NCI-H1436 treated with DMSO at 0.1 percent for 48 hours (cell line): Measurements from ENCODE around the gene CDK19.
"Not testable (repeated sequence)": the region's sequence is repeated elsewhere in the genome, so short reads cannot be mapped to it uniquely, and the experiment has no call there.

ENCODE experiments used
- DNase-seq: peaks from one replicate; lab custom pipeline; 2025; lab: John Stamatoyannopoulos, UW

Gene CDK19

DNA sequence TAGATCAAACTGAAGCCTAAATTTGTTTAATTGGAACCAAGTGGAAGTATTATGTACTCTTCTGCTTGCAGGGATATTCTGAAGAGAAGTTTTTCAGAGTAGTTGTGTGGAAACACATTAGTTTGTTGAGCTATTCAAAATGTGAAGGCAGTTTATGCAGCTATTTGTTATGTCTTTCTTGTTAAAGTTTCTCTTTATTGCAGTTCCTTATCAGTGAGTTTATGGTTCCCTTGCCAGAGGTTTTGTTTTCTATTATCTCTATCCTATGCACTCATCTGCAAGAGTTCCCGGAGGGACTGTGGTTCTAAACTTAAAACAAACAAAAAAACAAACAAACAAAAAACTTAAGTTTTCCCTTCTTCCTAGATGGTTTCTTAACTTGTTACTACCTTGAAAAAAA lies 195.2 kb downstream of the CDK19 start:
- DNase-seq, result no peak

DNA sequence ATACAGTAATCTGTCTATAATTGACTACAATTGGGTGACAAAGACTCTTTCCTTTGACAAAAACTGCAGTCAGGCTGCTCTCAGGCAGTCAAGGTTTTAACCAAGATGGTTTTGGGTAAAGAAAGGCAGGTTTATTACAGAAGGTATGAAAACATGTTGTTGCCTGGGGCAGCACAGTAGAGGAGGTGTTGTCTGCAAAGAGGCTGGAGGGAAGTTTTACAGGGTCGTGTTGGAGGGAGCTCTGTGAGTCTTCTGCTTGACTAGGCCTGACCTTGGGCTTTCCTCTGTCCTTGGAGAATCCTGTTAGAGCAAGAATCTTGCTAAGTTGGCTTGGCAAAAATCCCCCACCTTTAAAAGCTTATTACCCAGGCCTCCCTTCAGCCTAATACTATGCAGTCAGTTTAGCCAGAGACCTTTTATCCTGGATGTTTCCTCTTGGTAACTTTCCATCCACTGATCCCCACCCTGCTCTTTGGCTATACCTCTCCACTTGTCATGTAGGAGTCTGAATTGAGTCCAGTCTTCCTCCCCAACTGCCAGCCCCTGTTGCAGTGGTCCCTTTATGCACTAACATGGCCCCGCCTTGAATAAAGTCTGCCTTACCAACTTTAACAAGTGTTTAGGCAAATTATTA lies 195.9 kb downstream of the CDK19 start:
- no peak for DNase-seq

DNA sequence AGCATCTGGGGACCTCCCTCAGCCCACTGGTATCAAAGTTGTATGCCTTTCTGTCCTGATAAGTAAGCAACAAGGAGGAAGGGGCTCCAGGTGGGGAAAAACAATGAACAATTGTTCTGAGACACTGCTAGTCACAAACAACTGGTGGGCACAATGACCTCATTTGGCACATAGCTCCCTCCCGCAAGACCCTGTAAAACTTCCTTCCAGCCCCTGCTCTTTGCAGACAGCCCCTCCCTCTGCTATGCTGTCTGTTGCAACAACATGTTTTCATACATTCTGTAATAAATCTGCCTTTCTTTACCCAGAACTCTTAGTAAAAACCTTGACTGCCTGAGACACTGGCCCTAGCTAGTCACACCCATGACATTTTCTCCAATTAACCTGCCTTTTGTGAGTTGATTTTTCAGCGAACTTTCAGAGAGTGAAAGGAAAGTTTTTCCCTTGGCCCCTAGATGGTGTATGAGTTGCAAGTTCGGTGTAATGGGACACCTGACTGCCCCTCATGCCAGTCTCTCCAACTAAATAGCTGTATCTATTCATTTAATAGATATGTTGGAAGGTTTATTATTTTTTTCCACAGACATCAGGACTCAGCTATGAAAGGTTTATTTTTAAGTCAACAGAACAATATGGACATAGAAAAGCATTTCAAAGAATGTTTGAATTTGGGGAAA lies 196.5 kb downstream of the CDK19 start:
- no peak for DNase-seq

DNA sequence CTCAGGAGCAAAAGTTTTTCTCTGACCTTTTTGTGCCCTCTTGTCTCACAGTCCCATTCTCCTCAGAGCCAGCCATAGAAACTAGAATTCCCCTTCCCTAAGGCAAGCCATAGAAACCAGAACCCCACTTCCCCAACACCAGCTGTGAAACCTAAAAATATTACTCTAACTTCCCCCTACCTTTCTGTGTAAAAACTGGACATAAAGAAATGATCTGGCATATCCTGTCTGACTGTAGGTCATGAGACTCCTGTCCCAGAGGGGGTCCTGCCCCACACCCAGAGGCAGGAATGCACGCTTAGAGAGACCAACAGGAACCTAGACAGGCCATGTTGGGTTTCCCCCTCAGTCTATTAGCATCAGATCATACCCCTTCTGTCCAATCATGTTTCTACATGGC lies 198.2 kb downstream of the CDK19 start:
- no peak for DNase-seq

DNA sequence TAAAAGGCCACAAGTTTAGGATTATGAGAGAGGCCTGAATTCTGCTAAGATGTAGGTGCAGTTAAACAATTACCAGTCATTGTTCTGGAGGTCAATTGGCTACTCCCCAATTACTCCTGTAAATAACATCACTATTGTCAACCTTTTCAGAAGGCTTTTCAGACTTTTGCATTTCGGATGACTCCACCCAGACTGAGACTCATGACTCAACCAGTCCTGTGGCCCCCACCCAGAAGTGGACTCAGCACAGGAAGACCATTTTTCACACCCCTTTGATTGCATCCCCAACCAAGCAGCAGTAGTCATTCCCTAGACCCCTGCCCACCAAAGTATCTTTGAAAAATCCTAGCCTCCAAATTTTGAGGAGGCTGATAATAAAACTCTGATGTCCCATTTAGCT lies 199.5 kb downstream of the CDK19 start:
- DNase-seq, result no peak

DNA sequence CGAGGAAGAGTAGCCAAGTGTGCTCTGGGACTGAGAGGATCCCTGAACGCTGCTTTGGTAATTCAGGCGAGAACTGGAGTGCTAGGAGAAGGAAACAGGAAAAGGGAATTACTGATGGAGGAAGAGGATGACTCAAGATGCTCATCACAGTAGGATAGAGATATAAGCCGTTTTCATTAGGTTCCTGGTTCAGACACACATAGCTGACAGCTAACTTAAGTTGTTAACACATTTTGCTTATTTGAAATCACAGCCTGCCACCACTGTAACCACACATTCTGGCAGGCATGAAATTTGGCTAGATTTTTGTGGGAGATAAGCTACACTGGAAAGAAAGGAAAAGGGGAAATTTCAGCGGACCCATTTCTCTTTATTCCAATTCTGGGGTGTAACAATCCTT lies 200.7 kb downstream of the CDK19 start:
- DNase-seq, result no peak

DNA sequence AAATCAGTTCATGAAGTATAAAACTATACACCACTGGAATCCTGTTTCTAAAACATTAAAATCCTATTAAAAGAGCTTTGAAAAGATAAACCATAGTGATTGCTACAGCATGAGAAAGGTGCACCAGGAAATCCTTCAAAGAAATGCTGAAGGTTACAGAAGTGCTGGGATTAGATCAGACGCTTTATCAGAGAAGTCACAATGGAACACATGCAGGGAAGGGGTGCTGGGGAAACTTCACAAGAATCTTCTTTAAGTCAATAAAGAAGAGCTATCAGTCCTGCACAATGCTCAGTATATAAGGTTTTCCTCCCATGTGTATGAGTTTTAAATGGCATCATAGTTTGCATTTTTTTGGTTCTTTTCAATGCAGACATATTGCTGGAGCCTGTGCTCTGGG lies 201.2 kb downstream of the CDK19 start:
- DNase-seq, result no peak

DNA sequence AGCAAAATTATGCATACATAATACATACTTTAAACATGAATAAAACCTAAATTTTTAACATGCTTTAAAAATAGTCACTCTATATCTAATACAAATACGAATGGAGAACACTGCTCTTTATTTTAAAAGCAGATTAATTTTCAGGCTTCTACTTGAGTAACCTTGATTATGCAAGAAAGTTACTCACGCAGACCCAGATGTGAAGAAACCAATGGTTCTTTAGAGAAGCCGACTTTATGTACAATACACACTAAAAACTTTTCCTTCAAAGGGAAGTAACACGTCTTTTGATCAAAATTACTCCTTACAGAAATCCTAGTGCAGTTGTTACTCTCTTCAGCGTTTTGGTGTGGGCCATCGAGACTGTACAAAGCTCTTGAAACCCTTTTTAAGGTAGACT lies 201.9 kb downstream of the CDK19 start:
- DNase-seq, result no peak

DNA sequence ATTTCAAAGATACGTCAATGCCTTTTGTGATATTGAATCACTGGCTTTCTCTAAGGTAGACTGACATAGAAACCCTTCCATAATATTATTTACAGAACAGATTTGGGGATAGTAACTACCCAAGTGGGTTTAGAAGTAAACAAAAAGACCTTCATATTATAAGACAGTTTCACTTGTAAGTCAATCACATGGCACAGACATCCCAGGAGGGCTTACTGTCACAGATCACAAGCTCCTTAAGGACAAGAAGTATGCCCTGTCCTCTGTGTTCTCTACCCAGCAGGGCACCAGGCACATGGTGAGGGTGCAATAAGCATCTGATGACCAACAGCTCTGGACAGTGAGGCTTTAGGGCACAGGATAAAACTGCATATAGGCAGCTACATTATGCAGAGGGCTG lies 203.0 kb downstream of the CDK19 start:
- no peak for DNase-seq

DNA sequence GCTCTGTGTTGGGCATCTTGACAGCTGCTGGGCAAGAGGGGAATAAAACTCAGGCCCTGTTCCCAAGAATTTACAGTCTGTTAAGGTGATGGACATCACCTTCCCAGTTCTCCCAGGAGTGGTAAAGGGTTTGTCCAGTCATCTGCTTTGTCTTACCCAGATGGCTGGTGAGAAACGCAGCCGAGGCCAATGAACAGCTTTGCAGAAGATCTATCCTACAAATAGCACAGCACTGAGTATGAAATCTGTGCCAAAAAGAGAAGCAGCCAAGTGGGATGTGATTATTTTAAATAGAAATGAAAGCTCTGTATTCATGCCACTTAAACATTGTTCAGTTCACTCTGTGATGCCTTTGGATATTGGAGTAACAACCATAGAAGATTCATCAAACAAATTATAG lies 206.2 kb downstream of the CDK19 start:
- no peak for DNase-seq

DNA sequence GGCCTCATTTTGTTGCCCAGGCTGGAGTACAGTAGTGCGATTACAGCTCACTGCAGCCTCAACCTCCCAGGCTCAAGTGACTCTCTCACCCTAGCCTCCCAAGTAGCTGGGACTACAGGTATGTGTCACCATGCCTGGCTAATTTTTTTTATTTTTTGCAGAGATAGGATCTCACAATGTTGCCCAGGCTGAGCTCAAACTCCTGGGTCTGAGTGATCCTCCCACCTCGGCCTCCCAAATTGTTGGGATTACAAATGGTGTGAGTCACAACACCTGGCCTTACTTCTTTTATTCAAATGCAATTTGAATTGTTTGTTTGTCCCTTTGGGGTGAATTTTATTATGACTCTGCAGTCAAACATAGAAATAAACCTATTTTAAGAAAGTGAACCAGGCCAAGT lies 207.1 kb downstream of the CDK19 start:
- no peak for DNase-seq

DNA sequence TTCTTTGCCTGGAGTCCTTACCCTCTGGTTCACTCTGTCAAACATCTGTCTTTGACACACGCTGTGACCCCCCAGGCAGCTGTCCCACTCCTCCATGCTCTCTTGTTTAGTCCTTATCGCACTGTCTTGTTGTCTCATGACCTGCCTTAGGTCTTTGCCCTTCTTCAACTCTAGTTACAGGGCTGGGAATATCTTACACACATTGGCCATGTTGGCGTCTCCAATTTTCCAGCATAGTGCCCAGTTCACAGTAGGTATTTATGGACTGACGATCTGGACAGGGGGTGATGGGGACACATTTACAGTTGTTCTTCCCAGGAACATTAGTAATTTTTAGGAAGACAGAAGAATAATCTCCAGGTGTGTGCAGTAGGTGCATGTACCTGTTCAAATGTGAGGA lies 209.1 kb downstream of the CDK19 start:
- no peak for DNase-seq

DNA sequence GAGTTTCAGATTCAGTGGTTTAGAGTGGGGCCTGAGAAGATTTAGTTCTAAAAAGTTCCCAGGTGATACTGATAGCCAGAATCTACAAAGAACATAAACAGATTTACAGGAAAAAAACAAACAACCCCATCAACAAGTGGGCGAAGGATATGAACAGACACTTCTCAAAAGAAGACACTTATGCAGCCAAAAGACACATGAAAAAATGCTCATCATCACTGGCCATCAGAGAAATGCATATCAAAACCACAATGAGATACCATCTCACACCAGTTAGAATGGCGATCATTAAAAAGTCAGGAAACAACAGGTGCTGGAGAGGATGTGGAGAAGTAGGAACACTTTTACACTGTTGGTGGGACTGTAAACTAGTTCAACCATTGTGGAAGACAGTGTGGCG lies 214.6 kb downstream of the CDK19 start:
- not testable (repeated sequence) for DNase-seq

DNA sequence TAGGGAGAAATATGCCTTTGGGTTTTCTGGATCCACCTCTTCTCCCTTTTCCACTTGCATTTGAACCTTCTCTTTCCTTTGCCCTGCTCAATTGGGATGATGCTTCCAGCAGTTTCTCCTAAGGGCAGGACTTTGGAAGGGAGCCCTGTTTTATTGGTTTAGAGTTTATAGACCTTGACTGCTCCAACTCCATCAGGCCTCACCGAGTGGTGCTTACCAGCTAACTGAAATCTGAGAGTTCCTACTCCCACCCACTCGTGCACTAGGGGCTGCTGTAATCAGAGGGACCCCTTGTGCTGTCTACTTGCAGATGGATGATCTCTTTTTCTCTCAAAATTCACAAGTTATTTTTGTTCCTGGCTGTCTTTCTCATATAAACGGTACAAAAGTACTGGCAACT lies 217.5 kb downstream of the CDK19 start:
- DNase-seq, result no peak

DNA sequence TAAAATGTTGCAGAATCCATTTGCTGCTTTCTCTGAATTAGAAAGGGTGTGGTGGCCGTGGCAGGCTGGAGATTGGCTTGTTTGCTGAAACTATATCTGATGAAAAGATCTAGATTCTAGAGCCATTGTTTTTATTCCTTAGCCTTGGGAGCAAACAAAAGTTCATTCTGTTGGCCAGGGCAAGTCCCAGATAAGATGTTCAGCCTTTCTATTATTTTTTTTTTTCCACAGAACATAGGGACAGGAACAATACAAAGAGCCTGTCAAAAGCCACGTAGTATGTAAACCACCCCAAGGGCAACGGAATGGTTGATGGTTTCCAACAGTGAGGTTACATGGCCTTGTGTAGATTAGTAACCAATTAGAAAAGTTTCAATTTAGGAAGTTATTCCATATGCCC lies 218.9 kb downstream of the CDK19 start:
- no peak for DNase-seq

DNA sequence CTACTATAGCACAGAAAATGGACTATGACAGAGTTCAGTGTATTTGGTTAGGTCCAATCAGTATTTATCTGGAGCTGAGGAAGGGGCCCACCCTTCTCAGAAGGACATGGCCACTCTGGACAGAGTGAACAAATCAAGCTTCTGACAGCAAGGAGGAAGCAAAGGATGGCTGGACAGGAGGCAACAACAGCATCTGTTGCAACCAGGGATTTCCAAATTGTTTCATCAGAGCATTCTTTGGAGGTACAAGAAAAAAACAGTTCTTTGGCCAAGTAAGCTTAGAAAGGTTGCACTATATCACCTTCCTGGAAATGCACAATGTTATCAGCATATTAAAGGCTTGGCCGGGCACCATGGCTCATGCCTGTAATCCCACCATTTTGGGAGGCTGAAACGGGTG lies 220.2 kb downstream of the CDK19 start:
- no peak for DNase-seq

DNA sequence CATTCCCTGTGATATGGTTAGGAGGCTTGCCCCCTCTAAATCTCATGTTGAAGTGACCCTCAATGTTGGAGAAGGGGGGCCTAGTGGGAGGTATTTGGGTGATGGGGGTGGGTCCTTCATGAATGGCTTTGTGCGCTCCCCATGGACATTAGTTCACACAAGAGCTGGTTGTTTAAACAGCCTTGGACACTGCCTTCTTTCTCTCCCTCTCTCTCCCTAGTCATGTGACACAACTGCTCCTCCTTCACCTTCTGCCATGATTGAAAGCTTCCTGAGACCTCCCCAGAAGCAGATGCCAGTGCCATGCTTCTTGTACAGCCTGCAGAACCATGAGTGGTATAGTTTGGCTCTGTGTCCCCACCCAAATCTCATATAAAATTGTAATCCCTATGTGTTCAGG lies 221.6 kb downstream of the CDK19 start:
- no peak for DNase-seq

DNA sequence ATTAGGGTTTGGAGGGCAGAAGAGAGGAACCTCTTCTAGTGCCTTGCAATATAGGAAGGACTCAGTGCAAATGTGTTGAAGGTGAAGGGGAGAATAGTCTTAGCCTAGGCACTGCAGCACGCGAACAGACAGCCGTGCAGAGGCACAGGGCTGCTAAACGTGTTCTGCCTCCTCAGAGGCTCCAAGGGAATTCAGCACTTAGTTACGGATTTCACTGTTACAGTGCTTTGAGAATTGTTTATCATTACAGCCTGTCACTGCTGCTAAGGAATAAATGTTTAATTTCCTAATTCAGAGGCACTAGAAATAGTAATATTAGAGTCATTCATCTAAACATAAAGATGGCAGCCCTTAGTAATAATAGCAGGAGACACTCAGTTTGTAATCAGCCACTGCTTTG lies 222.5 kb downstream of the CDK19 start:
- no peak for DNase-seq

DNA sequence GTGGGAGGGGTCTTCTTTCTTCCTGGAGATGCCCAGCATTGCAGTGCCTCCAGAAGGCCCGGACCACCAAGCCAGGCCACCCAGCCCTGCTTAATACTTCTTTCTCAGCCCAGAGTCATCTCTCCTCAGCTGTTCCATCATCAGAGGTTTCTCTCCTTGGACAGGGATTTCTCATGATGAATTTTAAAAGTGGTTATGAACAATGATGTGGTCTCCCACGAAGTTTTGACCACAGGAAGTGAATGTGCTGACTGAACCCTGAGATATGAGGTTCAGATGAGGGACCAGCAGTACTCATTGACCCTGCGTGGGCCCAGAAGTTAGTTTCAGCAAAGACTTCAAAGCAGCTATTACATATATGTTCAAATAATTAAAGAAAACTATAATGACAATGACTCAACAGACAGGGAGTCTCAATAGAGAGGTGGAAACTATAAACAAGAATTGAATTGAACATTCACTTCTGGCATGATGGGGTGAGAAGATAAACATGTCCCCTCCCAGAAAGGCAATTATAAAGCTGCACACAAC lies 224.4 kb downstream of the CDK19 start:
- no peak for DNase-seq

DNA sequence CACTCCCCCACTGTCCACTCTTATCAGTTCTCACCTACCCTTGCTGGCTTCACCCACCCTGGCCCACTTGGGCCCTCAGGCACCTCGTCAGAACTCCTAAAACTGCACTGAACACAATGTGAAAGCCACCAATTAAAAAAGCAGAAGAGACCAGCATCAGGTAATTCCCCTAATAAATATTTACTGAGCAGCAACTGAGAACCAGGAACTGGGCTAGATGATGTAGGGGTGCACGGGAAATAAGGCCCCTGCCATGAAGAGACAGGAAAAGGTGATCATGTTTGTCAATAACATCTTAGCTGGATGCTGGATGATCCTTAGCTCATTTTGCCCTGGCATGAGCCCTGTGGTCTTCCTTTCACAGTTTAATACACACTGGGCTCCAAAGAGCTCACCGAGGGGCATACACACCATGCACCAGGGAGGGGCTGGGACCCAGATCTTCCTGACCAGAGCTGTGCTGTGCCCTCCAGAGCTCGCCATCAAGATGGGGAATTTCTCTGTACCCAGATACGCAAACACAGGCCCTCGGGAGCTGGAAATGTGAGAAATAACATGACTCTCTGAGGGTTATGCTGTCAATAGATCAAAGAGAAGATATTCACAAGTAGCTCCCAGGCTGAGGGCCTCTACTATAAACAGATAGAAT lies 225.3 kb downstream of the CDK19 start:
- no peak for DNase-seq

DNA sequence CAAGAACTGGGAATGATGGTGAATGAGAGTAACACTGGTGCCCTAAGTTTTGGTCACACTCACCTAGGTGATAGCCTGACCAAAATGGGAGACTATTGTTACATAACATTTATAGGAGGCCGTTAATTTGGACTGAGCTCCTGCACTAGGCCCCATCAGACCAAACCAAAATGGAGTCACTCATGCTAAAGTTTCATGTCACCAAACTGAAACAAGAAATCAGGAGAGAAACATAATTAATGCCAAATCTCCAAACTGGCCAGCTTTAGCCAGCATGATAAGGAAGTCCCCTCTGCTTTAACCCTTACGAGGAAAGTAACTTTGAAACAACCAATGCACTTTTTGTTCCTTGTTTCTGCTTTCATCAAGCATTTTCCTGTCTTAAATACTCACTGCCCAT lies 227.9 kb downstream of the CDK19 start:
- no peak for DNase-seq

DNA sequence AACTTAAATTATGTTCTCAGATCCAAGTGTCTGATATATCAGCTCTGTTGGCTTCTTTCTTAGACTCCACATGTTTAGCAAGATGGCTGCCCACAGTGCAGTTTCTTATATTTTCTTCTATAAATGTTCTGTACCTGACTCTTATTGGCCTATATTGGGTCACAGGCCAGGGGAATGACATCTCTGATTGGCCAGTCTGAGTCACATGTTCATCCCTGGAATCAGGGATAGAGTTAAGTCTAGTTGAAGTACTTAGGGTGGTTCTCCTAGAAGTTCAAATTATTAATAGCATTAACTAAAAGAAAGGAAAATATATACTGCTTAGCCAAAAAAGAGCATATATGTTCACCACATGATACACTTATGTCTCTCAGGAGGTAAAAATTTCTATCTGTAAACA lies 233.6 kb downstream of the CDK19 start:
- no peak for DNase-seq

DNA sequence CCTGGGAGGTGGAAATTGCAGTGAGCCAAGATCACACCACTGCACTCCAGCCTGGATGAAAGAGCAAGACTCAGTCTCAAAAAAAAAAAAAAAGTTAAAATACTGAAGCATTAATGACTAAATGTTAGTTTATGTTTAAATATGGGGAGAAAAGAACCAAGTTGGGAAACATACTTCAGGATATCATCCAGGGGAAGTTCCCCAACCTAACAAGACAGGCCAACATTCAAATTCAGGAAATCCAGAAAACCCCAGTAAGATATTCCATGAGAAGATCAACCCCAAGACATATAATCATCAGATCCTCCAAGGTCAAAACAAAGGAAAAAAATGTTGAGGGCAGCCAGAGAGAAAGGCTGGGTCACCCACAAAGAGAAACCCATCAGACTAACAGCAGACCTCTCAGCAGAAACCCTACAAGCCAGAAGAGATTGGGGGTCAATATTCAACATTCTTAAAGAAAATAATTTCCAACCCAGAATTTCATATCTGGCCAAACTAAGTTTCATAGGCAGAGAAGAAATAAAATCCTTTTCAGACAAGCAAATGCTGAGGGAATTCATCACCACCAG lies 237.6 kb downstream of the CDK19 start:
- not testable (repeated sequence) for DNase-seq
